IPS-18c (cell line): ENCODE results near the gene MC1R.
"Not testable (repeated sequence)": the region's sequence is repeated elsewhere in the genome, so short reads cannot be mapped to it uniquely, and the experiment has no call there.

Experiments
- H3K4me3 ChIP-seq: 2 replicates; pipeline ENCODE4 v1.7.0; 2013; ENCODE audit warnings: low read depth, mild to moderate bottlenecking, low read length, moderate library complexity; ENCODE audit not compliant: insufficient read depth
- H3K9me3 ChIP-seq: one replicate; pipeline ENCODE4 v1.6.1; 2013; ENCODE audit warnings: mild to moderate bottlenecking, low read length, moderate library complexity; ENCODE audit not compliant: control insufficient read depth, insufficient read depth

Gene MC1R

DNA sequence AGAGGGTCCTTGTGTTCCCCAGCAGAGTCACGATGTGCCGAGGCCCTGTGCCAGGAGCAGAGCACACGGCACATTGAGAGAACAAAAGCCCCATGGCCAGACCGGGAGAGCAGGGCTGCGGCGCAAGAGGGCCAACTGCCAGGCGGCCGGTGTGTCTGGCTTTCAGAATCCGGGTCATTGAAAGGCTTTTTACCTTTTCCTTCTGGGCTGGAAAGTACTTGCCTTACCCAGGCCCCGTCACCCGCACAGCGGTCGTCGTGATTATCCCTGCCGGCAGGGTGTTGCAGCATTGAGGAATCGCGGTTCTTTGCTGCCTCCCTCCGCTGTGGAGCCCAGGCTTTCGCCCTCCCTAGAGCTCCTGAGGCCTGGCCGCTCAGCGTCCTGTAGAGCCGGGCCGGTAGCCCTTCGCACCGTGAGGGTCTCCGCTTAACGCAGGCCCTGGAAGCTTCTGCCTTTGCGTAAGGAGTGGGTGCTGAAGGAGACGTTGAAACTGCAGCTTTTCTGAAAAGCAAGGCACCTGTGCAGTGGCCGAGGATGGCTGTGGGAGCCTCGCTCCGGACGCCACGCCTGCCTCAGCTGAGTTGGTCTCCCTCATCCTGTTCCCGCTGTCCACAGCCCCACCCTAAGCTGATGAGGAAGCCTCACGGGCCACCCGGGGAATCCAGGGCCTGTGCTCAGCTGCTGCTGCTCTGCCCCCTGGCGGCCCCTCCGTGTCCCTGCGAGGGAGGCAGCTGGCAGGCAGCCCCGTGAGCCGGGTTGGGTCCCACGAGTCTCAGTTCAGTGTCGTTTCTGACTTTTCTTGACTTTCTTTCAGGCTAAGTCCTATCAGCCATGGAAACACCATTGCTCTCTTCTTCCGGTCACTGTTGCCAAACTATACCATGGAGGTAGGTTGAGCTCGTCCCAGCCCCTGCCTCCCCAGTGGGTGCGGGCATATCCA lies 8.6 kb upstream of the MC1R start:
- Histone ChIP-seq H3K9me3 (peaks cover 3% of the 10 kb centered on the region), H3K4me3 (no peak overlapping the region)

DNA sequence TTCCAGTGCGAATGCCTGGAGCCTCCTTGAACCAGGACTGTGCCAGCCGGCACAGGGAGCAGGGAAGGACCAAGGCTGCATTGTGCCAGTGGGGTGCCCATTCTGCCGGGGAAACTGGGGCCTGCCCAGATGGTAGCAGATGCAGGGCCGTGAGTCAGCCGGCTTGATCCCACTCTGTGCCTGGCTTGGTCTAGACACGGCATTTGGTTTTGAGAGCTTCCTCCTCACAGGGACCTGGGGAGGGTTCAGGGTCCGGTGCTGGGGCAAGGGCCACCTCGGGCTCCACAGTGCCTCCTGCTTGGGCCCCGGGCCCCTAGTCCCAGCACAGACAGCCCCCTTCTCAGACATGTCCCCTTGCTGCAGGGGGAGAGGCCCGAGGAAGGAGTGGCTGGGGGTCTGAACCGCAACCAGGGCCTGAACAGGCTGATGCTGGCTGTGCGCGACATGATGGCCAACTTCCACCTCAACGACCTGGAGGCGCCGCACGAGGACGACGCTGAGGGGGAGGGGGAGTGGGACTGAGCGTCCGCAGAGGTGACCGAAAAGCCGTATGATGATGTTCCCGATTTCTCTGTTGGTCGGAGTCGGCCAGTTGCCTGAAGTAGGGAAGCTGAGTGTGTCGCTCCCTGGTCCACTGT lies 7.8 kb upstream of the MC1R start:
- Histone ChIP-seq H3K9me3 (peaks cover 3% of the 10 kb centered on the region), H3K4me3 (no peak overlapping the region)

DNA sequence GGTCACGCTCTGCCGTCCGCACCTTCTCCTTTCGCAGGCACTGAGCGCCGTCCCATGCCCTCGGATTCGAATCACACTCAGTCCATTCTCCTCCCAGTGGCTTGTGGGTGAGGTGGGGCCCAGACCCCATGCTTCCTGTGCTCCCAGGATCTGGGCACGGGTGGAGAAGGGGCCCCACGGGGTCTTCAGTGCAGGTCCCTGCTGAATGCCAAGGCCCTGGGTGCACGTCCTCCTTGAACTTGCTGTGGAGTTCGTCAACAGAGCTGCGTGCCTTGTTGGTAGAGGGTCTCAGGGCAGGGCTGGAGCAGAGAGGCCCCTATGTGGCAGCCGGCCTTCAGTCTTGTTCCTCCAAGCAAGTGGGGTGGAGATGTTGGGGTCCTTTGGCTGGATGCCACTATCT lies 7.3 kb upstream of the MC1R start:
- no peak overlapping the region for H3K4me3 ChIP-seq
- peaks cover 3% of the 10 kb centered on the region for H3K9me3 ChIP-seq

GRCh38 chr16:89912143-89912542 lies 6.5 kb upstream of the MC1R start:
- Histone ChIP-seq H3K9me3 (no peaks in the 10 kb centered on the region), H3K4me3 (no peak overlapping the region)

DNA sequence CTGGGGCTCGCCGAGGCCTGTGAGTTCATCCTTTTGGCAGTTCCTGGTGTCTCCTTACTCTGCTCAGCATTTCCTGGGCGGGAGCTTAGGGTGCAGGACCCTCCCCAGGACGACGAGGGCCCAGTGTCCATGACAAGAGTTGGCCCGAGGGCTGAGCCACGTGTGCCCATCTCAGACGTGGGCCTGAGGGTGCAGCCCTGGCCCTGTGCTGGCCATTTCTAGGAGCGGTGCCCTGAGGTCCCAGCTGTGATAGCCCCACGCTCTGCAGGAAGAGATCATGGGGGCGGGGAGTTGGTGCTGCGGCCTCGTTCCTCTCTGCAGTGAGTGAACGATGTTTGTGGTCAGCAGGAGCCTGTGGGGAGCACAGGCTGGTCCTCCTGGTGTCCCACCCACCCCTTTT lies 6.0 kb upstream of the MC1R start:
- Histone ChIP-seq H3K9me3 (no peaks in the 10 kb centered on the region), H3K4me3 (no peak overlapping the region)

- H3K9me3 ChIP-seq: no peaks in the 10 kb centered on the region
- no peak overlapping the region for H3K4me3 ChIP-seq
Observed at GRCh38 chr16:89913408-89914387, 5.0 kb upstream of the MC1R start.

DNA sequence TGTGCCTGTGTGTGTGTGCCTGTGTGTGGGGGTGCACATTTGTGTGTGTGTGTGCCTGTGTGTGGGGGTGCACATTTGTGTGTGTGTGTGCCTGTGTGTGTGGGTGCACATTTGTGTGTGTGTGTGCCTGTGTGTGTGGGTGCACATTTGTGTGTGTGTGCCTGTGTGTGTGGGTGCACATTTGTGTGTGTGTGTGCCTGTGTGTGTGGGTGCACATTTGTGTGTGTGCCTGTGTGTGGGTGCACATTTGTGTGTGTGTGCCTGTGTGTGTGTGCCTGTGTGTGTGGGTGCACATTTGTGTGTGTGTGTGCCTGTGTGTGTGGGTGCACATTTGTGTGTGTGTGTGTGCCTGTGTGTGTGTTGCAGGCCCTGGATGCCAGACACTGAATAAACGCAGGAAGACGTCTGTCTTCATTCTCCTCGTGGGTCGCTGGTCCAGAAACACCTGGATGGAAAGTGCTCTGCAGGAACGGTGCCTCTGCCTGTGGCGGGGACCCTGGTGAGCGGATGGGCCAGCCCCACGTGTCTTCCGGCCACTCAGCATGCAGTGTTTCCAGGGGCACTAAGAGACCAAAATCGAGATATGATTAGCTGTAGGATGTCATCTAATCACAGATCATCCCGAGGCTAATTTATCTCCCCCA lies 3.9 kb upstream of the MC1R start:
- H3K9me3 ChIP-seq, H3K4me3 ChIP-seq: not testable (repeated sequence)

GRCh38 chr16:89915303-89916232 lies 3.1 kb upstream of the MC1R start:
- H3K4me3 ChIP-seq: no peak overlapping the region
- no peaks in the 10 kb centered on the region for H3K9me3 ChIP-seq

DNA sequence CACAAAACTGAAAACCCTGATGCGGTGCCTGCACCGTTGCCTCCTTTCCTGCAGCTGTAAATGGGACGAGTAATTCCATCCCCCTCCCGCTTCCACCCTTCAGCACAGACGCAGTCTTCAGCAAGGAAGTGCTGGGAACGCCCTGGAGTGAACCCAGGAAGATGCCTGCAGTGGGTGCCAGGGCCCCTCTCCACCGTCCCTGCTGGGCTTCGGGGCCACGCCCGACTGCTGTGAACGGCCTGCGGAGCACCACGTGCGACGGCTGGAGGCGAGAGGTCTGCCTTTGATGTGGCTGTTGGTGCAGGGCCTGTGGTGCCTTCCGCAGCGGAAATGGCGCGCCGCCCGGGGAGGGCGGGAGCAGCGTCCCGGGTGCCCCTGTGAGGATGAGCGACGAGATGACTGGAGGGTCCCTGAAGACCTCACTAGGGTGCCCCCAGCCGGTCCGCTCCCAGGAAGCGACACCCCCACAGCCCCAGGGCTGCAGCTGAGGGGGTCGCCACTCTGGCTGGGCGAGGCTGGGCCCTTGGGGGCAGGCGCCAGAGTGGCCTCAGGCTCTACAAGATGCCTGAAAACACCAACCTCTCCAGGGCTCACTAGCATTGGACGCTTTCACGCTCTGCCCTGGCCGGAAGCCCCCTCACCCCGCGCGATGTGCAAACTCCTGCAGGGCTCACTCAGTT lies 749 bp upstream of the MC1R start:
- no peaks in the 10 kb centered on the region for H3K9me3 ChIP-seq
- peak overlapping the region; percentile 52 for H3K4me3 ChIP-seq

- Histone ChIP-seq H3K9me3 (no peaks in the 10 kb centered on the region), H3K4me3 (no peak overlapping the region)
Observed at GRCh38 chr16:89919535-89920406, 1.1 kb downstream of the MC1R start.

DNA sequence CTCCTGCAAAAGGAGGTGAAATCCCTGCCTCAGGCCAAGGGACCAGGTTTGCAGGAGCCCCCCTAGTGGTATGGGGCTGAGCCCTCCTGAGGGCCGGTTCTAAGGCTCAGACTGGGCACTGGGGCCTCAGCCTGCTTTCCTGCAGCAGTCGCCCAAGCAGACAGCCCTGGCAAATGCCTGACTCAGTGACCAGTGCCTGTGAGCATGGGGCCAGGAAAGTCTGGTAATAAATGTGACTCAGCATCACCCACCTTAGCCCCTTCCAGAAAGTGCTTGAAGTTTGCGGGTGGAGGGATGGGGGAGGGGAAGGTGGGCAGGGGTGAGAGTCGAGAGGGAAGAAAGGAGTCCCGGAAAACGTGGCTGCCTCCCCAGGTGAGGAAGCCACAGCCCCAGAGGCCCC lies 2.1 kb downstream of the MC1R start:
- Histone ChIP-seq H3K4me3 (no peak overlapping the region), H3K9me3 (no peaks in the 10 kb centered on the region)

DNA sequence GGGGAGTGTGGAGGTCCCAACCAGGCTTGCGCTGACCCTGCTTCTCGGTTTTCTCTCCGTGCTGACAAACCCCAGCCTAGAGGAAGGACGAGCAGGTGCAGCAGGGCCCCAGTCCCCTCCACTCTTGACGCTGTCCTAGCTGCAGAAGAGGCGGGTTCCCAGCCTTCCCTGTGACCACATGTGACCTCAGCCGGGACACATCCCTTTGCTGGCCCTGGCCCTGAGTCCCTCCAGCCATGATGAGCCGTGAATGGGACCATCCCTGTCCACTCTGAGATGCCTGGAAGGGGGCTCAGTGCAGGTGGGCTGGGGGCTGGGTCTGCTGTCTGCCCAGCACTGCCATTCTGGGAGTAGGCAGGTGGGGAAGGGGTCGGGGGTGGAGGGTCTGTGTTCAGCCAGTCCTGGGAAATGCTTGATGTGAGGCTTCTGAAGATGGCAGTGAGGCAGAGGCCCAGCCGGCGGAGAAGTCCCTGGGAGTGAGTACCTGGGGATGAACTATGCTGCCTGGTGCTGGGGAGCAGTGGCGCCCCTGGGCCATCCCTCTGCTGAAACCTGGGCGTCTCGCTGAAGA lies 2.6 kb downstream of the MC1R start:
- Histone ChIP-seq H3K9me3 (no peaks in the 10 kb centered on the region), H3K4me3 (no peak overlapping the region; the same call in 1 of the 2 replicates)

DNA sequence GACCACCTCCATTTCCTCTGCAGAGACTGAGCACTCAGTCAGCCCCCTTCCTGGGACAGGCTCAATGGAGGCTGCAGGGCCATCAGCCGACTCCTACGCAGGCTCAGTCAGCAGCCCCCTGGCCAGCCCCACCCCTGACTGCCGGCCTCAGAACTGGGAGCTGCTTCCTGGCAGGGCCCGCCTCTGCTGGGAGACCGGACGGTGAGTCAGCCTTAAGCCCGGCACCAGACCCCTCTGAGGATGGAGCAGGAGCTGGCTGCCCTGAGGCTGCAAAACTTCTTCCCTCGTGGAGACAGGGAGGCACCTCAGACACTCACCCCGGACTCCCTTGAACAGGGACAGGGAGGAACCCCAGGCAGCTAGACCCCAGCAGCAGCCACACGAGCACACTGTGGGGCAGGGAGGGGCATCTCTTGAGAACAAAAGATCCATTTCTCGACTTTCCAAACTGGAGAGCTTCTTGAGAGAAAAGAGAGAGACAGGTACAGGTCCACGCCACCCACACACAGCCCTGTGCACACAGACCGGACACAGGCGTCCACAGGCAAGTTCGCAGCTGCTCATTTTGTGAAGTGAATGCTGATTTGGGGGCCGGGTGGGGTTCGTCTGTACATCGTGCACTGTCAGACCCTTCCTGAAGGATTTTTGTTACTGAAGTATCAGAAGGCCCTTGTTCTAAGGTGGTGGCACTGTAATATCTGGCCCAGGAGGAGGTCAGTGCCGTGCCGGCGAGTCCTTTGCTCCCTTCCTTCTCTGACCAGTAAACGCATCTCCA lies 3.2 kb downstream of the MC1R start:
- peak overlapping the region; percentile 47 for H3K4me3 ChIP-seq

GRCh38 chr16:89922477-89922883 lies 3.8 kb downstream of the MC1R start:
- peak overlapping the region; percentile 47 for H3K4me3 ChIP-seq

More for the DNA sequence above, 3.2 kb downstream of the MC1R start:
- no peaks in the 10 kb centered on the region for H3K9me3 ChIP-seq

More at GRCh38 chr16:89922477-89922883, 3.8 kb downstream of the MC1R start:
- no peaks in the 10 kb centered on the region for H3K9me3 ChIP-seq
